Right ventricle myocardium inferior (tissue), 1 donor: ENCODE data around the gene GATA3. TPM values are rescaled to one million over a fixed set of nuclear protein-coding genes. Genes with fewer than 3 reads are reported as not detected.

Experiments used
- ATAC-seq: fragments of 200-7000 bp; cut with Tn5 transposase; one replicate; pipeline ENCODE4 v1.9.1; 2020; ENCODE audit warnings: mild to moderate bottlenecking, moderate library complexity
- DNase-seq: peaks from one replicate; pipeline ENCODE4 v3.0.0; 2021; ENCODE audit errors: missing footprints
- intact Hi-C: fragments of 100-400 bp; cut with DNase I; formaldehyde crosslinking; loops from one replicate; pipeline ENCODE4 v1.11.0; 2022
- total RNA-seq: library from RNA; stranded (reverse); fragmentation: NEBNext Ultra II Directional; extraction: Animal tissue kit (Norgen Biotek cat#: 25700); gene quantifications from one replicate; pipeline ENCODE4 v1.2.1, GENCODE V29; 2021
- donor health status: DM: no; HTN: yes; CAD: no; lungs with severe emphysema.

Gene GATA3
- total RNA-seq, 1 donor from 2014 or later = 1.3 TPM

DNA sequence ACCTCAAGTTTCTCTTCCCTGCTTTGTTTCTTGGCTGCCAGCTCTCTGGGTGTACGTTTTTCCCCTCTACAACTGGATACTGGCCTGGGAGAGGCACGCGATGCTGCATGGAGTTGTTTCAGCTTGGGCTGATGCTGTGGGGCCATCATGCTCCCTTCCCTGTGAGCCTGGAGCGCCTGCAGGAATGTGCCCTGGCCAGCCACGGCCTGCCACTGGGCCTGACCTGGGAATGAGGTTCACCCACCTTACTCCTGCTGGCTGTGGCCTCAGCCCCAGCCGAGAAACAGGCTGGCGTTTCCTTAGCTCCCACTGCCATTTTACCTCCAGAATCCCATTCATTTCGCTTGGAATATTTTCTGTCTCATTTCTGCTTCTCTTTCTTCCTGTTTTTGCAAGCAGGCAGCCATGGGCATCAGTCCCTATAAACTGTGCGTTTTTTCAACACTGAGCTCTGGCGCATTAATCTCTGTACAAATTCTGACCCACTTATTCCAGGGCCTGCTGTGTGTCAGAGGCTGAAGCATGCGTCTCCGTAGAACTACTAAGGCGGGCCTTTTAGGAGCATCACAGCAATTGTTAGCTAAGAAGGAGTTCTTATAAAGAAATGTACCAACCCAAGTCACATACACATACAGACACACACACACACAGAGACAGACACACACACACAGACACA, 57.9 kb downstream of the GATA3 start:
- DNase-seq = no peak
- intact Hi-C loops = no loop called here
- ATAC-seq = no peak

DNA sequence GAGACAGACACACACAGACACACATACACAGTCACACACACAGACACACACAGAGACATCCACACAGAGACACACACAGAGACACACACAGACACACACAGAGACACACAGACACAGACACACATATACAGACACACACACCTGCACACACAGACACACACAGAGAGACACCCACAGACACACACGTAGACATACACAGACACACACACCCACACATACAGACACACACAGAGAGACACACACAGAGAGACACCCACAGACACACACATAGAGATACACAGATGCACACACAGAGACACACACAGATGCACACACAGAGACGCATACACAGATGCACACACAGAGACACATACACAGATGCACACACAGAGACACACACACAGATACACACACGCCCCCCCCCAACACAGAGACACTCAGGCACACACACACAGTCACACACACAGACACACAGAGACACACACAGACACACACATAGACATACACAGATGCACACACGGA, 58.5 kb downstream of the GATA3 start:
- intact Hi-C loops = no loop called here
- ATAC-seq (no peak), DNase-seq (no peak)

GRCh38 chr10:8113616-8114015, 59.1 kb downstream of the GATA3 start:
- DNase-seq = no peak
- no peak for ATAC-seq
- intact Hi-C loops = no loop called here

DNA sequence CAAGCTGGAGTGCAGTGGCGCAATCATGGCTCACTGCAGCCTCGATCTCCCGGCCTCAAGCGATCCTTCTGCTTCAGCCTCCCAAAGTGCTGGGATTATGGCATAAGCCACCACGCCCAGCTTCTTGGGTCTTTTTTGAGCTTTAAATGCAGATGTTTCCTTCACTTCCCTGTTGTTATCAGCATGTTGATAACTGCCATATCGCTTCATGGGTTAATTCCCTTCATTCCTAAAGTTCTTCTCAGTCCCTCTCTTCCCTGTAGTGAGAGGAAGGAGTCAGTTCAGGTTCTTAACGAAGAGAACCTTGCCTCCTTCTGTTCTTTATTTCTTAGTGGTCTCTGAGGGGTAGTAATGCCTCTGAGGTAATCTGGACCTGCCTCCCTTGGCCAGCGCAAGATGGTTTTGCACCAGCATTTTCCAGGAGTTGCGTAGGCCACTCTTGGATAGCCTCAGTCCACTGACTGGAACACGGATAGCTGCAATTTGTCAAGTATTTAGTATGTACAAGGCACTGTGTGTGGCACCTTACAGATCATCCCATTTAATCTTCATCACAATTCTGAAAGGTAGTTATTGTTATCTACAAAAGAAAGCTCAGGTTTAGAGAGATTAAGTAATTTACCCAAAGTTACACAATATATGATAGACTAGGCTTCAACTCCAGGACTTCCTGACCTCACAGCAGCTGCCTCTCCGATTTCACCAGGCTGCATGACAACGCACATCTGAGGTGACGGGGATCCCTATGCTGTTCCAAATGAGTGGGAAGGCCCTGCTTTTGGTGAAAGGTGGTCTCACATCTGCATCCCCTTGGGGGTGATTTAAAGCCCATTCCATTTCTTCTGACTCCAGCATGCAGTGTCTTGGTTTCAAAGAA, 60.5 kb downstream of the GATA3 start:
- DNase-seq = no peak
- no peak for ATAC-seq
- intact Hi-C loops = no loop called here

DNA sequence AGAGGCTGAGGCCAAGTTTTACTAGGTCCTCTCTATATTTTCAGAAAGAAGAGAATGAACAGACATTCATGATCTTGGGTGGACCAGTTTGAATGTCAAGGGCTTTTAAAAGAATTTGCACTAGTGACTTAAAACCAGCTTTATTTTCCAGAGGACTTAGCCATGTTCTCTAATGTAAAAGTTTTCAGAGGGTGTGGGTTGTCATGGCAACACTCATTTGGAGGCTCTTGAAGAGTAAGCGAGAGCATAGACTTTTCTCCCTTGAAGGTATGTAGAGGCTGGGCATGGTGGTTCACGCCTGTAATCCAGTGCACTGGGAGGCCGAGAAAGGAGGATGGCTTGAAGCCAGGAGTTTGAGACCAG, 61.1 kb downstream of the GATA3 start:
- intact Hi-C loops = no loop called here
- ATAC-seq (no peak), DNase-seq (no peak)

- intact Hi-C loops = no loop called here
- no peak for ATAC-seq
Measured at GRCh38 chr10:8116474-8116873, 62.0 kb downstream of the GATA3 start.

DNA sequence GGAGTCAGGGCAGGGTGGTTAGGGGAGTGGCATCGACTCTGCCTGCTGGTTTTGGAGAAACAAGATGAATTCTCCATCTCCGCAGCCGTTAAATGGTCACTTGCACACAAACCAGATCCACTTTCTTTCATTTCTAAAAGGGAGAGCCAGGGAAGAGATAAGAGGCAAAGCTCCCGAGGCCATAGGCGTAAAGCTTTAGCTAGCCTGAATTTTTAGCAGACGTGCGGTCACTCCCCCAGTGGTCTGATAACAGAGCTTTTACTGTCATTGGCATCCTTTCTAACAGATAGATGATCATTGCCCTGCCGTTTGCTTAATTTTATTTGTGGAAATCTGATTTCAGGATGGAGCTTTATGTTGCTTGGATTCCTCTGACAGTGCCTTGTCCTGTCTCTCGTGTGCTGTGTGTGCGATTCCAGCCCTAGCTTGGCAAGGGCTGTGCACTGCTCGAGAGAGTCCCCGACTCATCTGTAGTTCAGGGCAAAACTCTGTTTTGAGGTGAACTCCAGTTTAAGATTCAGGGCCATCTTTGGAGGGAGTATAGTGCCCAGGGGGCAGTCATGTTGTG, 62.5 kb downstream of the GATA3 start:
- ATAC-seq (no peak), DNase-seq (no peak)
- intact Hi-C loops = no loop called here

More at GRCh38 chr10:8116474-8116873, 62.0 kb downstream of the GATA3 start:
- no peak for DNase-seq

GRCh38 chr10:8121201-8121890, 66.9 kb downstream of the GATA3 start:
- no peak for DNase-seq
- ATAC-seq = no peak

GRCh38 chr10:8122611-8123369, 68.3 kb downstream of the GATA3 start:
- no peak for DNase-seq
- intact Hi-C loops = no loop called here
- ATAC-seq = no peak

More at GRCh38 chr10:8121201-8121890, 66.9 kb downstream of the GATA3 start:
- intact Hi-C loops = no loop called here

GRCh38 chr10:8124436-8124835, 69.9 kb downstream of the GATA3 start:
- DNase-seq (no peak), ATAC-seq (no peak)

More at GRCh38 chr10:8124436-8124835, 69.9 kb downstream of the GATA3 start:
- intact Hi-C loops = no loop called here

Other genes with a start within 250 kb of the GATA3 start
- 11.8 TPM for gene TAF3, start 236.2 kb upstream of the GATA3 start, total RNA-seq